ENCODE results near the gene PRELID1. TPM values are rescaled to one million over a fixed set of nuclear protein-coding genes. Genes with fewer than 3 reads are reported as not detected.

The PRELID1 gene
- total and polyA plus RNA-seq, 8 donors = 77.8 to 153 (median 120) TPM

DNA sequence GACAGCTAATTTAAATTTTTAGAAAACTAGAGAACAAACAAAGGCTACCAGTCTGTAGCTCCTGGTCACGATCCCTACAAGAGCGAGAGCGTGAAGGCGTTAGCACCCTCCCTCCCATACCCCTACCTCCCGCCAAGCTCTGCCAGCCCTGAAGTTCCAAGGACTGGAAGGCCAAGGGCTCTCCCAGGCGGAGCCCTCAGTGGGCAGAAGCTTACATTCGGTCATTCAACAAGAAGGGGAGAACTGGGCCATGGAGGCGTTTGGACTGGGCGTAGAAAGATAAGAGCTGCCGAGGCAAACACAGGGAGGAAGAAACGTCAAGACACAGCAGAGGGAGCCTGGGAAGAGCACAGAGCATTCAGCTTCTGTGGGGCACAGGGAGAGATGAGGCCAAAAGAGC, 5.1 kb downstream of the PRELID1 start:
- FAIRE-seq (no peak), ATAC-seq (peak in 3 of 4 donors; percentile 1 to 4 (median 2)), DNase-seq (no peak)
- no peak overlapping the region for H3K4me3 ChIP-seq
- 47 to 57% methylated on average over 11 of the region's 11 CpGs for WGBS, 2 donors
- no peaks in the 10 kb centered on the region for H3K27me3 ChIP-seq
- no peaks in the 10 kb centered on the region for H3K9me3 ChIP-seq
- H3K27ac ChIP-seq = peak overlapping the region in 3 of 4 donors; percentile 51 to 63 (median 58)
- intact Hi-C loops (cut with DNase I) = loop anchor here in 1 of 3 donors (10.0 kb wide), 1 partner anchor 194 kb away; no protein-coding TSS in a partner anchor
- TF ChIP-seq, protein P1, sequence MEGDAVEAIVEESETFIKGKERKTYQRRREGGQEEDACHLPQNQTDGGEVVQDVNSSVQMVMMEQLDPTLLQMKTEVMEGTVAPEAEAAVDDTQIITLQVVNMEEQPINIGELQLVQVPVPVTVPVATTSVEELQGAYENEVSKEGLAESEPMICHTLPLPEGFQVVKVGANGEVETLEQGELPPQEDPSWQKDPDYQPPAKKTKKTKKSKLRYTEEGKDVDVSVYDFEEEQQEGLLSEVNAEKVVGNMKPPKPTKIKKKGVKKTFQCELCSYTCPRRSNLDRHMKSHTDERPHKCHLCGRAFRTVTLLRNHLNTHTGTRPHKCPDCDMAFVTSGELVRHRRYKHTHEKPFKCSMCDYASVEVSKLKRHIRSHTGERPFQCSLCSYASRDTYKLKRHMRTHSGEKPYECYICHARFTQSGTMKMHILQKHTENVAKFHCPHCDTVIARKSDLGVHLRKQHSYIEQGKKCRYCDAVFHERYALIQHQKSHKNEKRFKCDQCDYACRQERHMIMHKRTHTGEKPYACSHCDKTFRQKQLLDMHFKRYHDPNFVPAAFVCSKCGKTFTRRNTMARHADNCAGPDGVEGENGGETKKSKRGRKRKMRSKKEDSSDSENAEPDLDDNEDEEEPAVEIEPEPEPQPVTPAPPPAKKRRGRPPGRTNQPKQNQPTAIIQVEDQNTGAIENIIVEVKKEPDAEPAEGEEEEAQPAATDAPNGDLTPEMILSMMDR (IDR thresholded peaks at IDR 0.05) = no peak
- peaks cover 15 to 44% (median 24%) of the 10 kb centered on the region in 3 donors for H3K4me1 ChIP-seq
- H3K36me3 ChIP-seq = peaks cover 0 to 12% (median 7%) of the 10 kb centered on the region in 3 donors

DNA sequence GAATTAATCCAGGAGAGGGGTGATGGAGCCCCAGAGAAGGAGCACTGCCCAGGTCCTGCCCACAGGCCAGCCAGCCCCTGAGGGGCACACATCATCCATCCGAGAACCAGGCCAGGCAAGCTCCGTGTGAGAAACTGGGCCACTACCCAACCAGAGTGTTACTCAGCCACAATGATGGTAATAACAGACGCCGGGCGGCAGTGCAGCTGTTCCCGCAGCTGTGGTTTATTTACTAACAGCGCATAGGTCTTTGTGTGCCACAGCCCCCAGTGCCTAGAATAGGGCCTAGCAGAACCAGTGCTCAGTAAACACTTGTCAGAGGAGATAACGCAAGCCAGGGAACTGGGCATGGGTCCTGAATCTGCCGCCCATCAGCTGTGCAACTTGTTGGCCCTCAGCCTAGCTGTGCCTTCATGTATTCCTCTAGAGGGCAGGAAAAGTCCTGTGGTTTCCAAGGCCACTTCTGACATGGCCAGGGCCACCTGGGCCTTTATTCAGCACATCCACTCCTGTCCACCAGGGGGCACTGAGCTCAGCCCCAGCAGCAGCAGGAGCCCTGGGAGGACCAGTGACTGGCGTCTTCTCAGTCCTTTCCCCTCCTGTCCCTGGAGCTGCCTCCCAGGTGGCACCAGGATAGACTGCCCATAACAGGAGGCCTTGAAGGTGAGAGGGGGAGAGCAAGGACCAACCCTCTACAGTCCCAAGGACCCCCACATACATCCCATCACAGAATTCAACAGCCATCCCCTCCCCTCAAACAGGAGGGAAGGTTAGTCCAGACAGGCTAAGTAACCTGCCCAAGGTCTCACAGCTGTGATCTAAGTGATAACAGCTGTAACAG, 6.0 kb downstream of the PRELID1 start:
- intact Hi-C loops (cut with DNase I) = loop anchor here in 2 of 3 donors (10.0 kb wide), 3 partner anchors 75 to 195 kb away; partner anchors contain the start of gene SLC34A1 (in 1 of the 2)
- ATAC-seq = peak; percentile 11 to 33 (median 14)
- WGBS, 2 donors = 55 to 62% methylated on average over 10 of the region's 10 CpGs
- Histone ChIP-seq H3K27me3 (no peaks in the 10 kb centered on the region), H3K9me3 (no peaks in the 10 kb centered on the region), H3K4me1 (peaks cover 15 to 42% (median 24%) of the 10 kb centered on the region in 3 donors), H3K27ac (peak overlapping the region in 2 of 4 donors; percentile 51 to 58), H3K36me3 (peaks cover 0 to 12% (median 7%) of the 10 kb centered on the region in 3 donors), H3K4me3 (no peak overlapping the region)
- no peak for FAIRE-seq
- DNase-seq = peak in 4 of 6 donors; percentile 44 to 74 (median 62)
- TF ChIP-seq, protein P1 (IDR thresholded peaks at IDR 0.05) = peak; percentile 47 to 68 (median 56)

DNA sequence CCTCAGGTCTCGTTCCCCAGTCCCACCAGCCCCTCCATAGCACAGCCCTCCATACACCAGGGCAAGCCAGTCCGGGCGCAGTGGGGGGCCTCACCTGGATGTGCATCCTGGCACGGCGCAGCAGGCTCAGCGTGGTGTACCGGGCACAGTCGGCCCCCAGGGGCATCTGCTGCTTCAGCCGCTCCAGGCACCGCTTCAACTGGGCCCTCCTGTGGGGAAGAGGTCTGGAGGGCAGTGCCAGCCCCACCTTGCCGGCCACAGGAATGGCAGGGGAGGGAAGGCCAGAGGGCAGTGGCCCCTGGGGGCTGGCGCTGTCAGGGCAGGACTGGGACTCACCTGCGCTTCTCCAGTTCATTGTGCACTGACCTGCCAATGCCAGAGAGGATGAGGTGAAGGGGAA, 6.7 kb downstream of the PRELID1 start:
- peak in 4 of 6 donors; percentile 29 to 83 (median 44) for DNase-seq
- no peak for FAIRE-seq

DNA sequence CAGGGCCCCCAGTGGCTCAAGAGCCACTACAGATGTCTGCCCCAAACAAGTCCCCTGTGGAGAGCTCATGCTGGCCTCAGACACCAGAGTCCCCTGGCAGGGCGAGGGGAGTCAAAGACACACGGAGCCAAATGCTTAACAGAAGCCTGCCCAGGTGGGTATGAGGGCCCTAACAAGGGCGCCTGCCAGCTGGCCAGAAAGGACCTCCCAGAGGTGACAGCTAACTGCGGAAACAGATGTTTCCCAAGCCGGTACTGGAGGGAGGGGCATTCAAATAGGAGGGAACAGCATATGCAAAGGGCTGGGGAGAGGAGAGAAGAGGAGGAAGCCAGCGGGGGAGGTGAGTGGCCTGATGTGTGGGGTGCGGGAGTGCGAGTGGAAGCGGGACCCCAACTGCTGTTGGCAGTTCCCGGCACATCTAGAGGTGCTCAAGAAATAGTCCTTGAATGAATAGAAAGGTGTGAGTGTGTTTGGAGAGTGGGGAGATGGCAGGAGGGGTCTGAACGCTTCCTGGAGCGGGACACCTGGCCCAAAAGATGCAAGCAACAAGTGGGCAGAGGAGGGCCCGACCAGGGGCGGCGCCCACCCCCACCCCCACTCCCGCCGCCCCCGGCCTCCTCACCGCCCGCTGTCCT, 7.3 kb downstream of the PRELID1 start:
- peak overlapping the region in 1 of 4 donors; percentile 50 for H3K4me3 ChIP-seq
- H3K36me3 ChIP-seq = peaks cover 0 to 12% (median 7%) of the 10 kb centered on the region in 3 donors
- peak in 2 of 6 donors; percentile 28 to 47 for DNase-seq
- intact Hi-C loops (cut with DNase I) = loop anchor here in 1 of 3 donors (10.0 kb wide), 2 partner anchors 74 to 144 kb away; partner anchors contain the start of gene SLC34A1
- no peak for FAIRE-seq
- WGBS, 2 donors = 52 to 55% methylated on average over 13 to 19 of the region's 20 CpGs
- no peak for ATAC-seq
- TF ChIP-seq, protein P1 (IDR thresholded peaks at IDR 0.05) = no peak
- no peak overlapping the region for H3K27ac ChIP-seq
- no peaks in the 10 kb centered on the region for H3K9me3 ChIP-seq
- H3K27me3 ChIP-seq = no peaks in the 10 kb centered on the region
- peaks cover 11 to 32% (median 12%) of the 10 kb centered on the region in 3 donors for H3K4me1 ChIP-seq

More for the DNA sequence above, 6.7 kb downstream of the PRELID1 start:
- TF ChIP-seq, protein P1 (IDR thresholded peaks at IDR 0.05) = no peak
- H3K4me3 ChIP-seq = no peak overlapping the region
- intact Hi-C loops (cut with DNase I) = loop anchor here in 1 of 3 donors (10.0 kb wide), 2 partner anchors 74 to 144 kb away; partner anchors contain the start of gene SLC34A1
- peaks cover 0 to 12% (median 7%) of the 10 kb centered on the region in 3 donors for H3K36me3 ChIP-seq
- no peaks in the 10 kb centered on the region for H3K9me3 ChIP-seq
- H3K4me1 ChIP-seq = peaks cover 15 to 34% (median 16%) of the 10 kb centered on the region in 3 donors
- WGBS, 2 donors = 93% methylated on average over 12 to 13 of the region's 13 CpGs
- no peak overlapping the region for H3K27ac ChIP-seq
- no peaks in the 10 kb centered on the region for H3K27me3 ChIP-seq
- ATAC-seq = no peak

Data from pancreas (tissue), 10 donors.